Right lobe of liver (tissue), 4 donors: ENCODE results near the gene C2orf76.

ENCODE experiments used
- CTCF ChIP-seq, 4 donors: fragments of 200-600 bp in 3 of 4; fragments of 450-650 bp in 1 of 4; IDR thresholded peaks; one replicate each; pipeline versions ENCODE4 v1.5.1 to v1.8.0; 2016 to 2022; ENCODE audit warnings: antibody characterized with exemption in 4 of 4, mild to moderate bottlenecking in 2 of 4
- POLR2A ChIP-seq: fragments of 450-650 bp; IDR thresholded peaks from one replicate; pipeline ENCODE4 v1.6.1; 2017; ENCODE audit warnings: antibody characterized with exemption, mild to moderate bottlenecking
- donor health status: DM: no; HTN: no; CAD: no.
- donor health status: DM: no; HTN: no; CAD: no.
- donor health status: DM: no; HTN: yes; CAD: no.

- no peak for TF ChIP-seq CTCF (IDR thresholded peaks at IDR 0.05)
- no peak for TF ChIP-seq POLR2A
Measured at GRCh38 chr2:119289093-119289492, 77.5 kb downstream of the C2orf76 start.
